ENCODE measurements around the gene TCF21.

- TF ChIP-seq CTCF (IDR thresholded peaks at IDR 0.05) (no peak), POLR2A (IDR thresholded peaks at IDR 0.05) (no peak)
Measured at GRCh38 chr6:133854364-133855275, 34.3 kb upstream of the TCF21 start.

All from adrenal gland (tissue), 5 donors.